ENCODE data around the gene TMEM132E. TPM values are rescaled to one million over a fixed set of nuclear protein-coding genes. Genes with fewer than 3 reads are reported as not detected.

TMEM132E gene
- total and polyA plus RNA-seq, 2 experiments from 2014 or later, result 0.11 TPM; not detected in 1

DNA sequence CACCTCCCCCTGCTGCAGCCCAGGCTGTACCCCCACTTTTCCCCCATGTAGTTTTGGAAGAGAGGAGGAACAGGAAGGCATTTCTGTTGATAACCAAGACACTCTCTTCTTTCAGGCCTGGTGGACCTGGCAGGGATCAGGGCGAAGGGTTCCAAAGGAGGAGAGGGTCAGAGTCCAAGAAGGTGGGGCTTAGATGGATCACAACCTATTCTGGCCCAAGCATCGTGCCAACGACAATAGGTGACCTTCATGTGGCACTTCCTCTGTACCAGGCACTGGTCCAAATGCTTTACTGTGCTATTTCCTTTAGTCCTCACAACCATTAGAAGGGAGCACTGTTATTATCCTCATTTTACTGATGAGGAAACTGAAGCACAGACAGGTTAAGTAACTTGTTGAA is 84.3 kb downstream of the TMEM132E start:
- Histone ChIP-seq H3K27me3 (replicated peaks; ENCODE audit: insufficient read depth) (no peaks in the 10 kb centered on the region; the same call in 1 of the 2 replicates), H3K4me3 (no peak overlapping the region), H4K20me1 (ENCODE audit: insufficient read depth) (no peaks in the 10 kb centered on the region), H3K4me1 (ENCODE audit: insufficient read depth) (no peaks in the 10 kb centered on the region), H3F3A (ENCODE audit: insufficient read depth) (no peaks in the 10 kb centered on the region), H3K9me2 (ENCODE audit: insufficient read depth) (no peaks in the 10 kb centered on the region), H3K27ac (no peak overlapping the region), H3K79me2 (ENCODE audit: insufficient read depth) (no peaks in the 10 kb centered on the region), H3K4me2 (ENCODE audit: unreplicated experiment) (no peak overlapping the region), H2AFZ (no peak overlapping the region), H3K9ac (no peak overlapping the region), H3K9me3 (ENCODE audit: low read depth) (no peaks in the 10 kb centered on the region), H3K36me3 (ENCODE audit: low read depth) (no peaks in the 10 kb centered on the region)
- in situ Hi-C loops (cut with MboI), result no loop called here
- DNase-seq, result no peak
- TF ChIP-seq EZH2 (IDR thresholded peaks at IDR 0.05; ENCODE audit: insufficient read depth, poor library complexity, severe bottlenecking) (no peak), EZH2phosphoT487 (IDR thresholded peaks at IDR 0.05; ENCODE audit: insufficient read depth, low read depth) (no peak)
- WGBS, 2 experiments (ENCODE audit: low coverage in 1 of 2, low lambda C conversion rate in 2 of 2, missing lambda C conversion rate in 2 of 2), result 49 to 55% methylated on average over 3 of the region's 3 CpGs

DNA sequence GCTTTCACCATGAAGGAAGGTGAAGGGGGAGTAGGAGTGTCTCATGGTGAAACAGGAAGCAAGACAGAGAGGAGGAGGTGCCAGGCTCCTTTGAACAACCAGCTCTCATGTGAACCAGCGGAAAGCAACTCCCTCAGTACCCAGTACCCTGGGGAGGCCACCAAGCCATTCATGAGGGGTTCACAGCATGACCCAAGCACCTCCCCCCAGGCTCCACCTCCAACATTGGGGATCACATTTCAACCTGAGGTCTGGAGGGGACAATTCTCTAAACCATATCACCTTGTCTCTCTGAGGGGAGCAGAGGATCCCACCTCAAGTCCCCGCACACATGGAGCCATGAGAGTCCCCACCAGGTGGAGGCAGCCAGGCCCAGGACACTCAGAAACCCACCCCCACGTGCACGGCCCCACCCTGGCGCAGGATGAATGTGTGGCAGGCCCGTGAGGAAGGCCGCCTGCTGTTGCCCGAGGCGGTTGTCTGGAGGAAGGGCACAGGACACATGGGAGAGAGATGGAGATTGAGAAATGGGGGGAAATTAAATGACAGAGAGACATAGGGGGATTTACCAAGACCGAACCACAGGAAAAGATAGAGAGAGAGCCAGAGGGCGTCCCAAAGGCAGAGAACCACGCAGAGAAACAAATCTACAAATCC is 85.9 kb downstream of the TMEM132E start:
- DNase-seq, result no peak
- in situ Hi-C loops (cut with MboI), result no loop called here
- H3K27ac ChIP-seq, result no peak overlapping the region
- no peaks in the 10 kb centered on the region for H3K9me3 ChIP-seq (ENCODE audit: low read depth)
- no peaks in the 10 kb centered on the region for H3F3A ChIP-seq (ENCODE audit: insufficient read depth)
- no peaks in the 10 kb centered on the region for H3K4me1 ChIP-seq (ENCODE audit: insufficient read depth)
- no peaks in the 10 kb centered on the region for H3K9me2 ChIP-seq (ENCODE audit: insufficient read depth)
- H4K20me1 ChIP-seq (ENCODE audit: insufficient read depth), result no peaks in the 10 kb centered on the region
- H3K27me3 ChIP-seq (replicated peaks; ENCODE audit: insufficient read depth), result no peaks in the 10 kb centered on the region; the same call in 1 of the 2 replicates
- H3K9ac ChIP-seq, result no peak overlapping the region
- no peak overlapping the region for H3K4me2 ChIP-seq (ENCODE audit: unreplicated experiment)
- no peak for TF ChIP-seq EZH2 (IDR thresholded peaks at IDR 0.05; ENCODE audit: insufficient read depth, poor library complexity, severe bottlenecking)
- no peak for TF ChIP-seq EZH2phosphoT487 (IDR thresholded peaks at IDR 0.05; ENCODE audit: insufficient read depth, low read depth)
- WGBS, 2 experiments (ENCODE audit: low coverage in 1 of 2, low lambda C conversion rate in 2 of 2, missing lambda C conversion rate in 2 of 2), result 29 to 30% methylated on average over 12 of the region's 12 CpGs
- H3K4me3 ChIP-seq, result no peak overlapping the region
- no peaks in the 10 kb centered on the region for H3K36me3 ChIP-seq (ENCODE audit: low read depth)
- no peak overlapping the region for H2AFZ ChIP-seq
- H3K79me2 ChIP-seq (ENCODE audit: insufficient read depth), result no peaks in the 10 kb centered on the region

DNA sequence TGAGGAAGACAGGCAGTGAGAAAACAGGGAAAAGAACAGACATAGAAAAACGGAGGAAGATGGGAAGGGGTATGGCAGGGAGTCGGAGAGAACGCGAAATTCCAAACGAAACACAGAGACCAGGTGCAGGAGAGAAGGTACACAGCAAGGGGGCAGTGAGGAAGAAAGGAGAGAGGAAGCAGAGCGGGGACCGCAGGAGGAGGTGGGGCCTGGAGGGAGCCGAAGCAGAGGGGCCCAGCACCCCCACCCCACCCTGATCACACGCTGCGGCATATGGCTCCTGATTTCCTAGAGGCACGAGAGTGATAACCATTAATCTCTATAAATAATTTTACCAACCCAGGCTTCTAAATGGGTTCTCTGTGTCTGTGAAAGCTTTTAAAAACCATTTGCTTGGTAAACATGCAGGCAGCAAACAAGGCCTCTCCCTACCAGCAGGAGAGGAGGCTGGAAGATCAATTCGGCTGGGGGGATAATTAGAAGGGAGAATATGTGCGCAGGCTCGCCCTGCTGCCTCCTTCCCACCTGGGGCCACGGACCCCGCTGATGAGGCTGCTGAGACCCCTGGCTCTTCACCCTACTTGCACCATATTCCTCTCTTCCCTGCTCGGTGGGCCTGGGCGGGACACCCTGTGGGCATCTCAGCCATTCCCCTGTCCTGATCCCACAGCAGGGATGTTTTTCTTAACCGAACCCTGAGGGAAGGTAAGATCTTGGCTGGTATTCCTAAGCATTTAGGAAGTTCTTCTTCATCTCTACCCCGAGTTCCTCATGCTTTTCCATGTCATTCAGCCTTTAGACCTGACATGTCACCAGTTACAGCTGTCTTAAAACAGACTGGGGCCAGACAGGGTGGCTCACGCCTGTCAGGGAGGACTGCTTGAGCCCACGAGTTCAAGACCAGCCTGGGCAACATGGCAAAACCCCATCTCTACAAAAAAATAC is 86.7 kb downstream of the TMEM132E start:
- TF ChIP-seq EZH2 (IDR thresholded peaks at IDR 0.05; ENCODE audit: insufficient read depth, poor library complexity, severe bottlenecking), result no peak
- no peak for TF ChIP-seq EZH2phosphoT487 (IDR thresholded peaks at IDR 0.05; ENCODE audit: insufficient read depth, low read depth)
- in situ Hi-C loops (cut with MboI), result no loop called here
- no peak for DNase-seq
- H3F3A ChIP-seq (ENCODE audit: insufficient read depth), result no peaks in the 10 kb centered on the region
- WGBS, 2 experiments (ENCODE audit: low coverage in 1 of 2, low lambda C conversion rate in 2 of 2, missing lambda C conversion rate in 2 of 2), result 12 to 14% methylated on average over 19 to 22 of the region's 22 CpGs
- no peak overlapping the region for H3K9ac ChIP-seq
- no peaks in the 10 kb centered on the region for H3K9me2 ChIP-seq (ENCODE audit: insufficient read depth)
- H3K79me2 ChIP-seq (ENCODE audit: insufficient read depth), result no peaks in the 10 kb centered on the region
- no peaks in the 10 kb centered on the region for H3K4me1 ChIP-seq (ENCODE audit: insufficient read depth)
- no peak overlapping the region for H3K4me3 ChIP-seq
- no peak overlapping the region for H3K27ac ChIP-seq
- H3K27me3 ChIP-seq (replicated peaks; ENCODE audit: insufficient read depth), result no peaks in the 10 kb centered on the region; the same call in 1 of the 2 replicates
- no peaks in the 10 kb centered on the region for H3K36me3 ChIP-seq (ENCODE audit: low read depth)
- H4K20me1 ChIP-seq (ENCODE audit: insufficient read depth), result no peaks in the 10 kb centered on the region
- H2AFZ ChIP-seq, result no peak overlapping the region
- no peak overlapping the region for H3K4me2 ChIP-seq (ENCODE audit: unreplicated experiment)
- no peaks in the 10 kb centered on the region for H3K9me3 ChIP-seq (ENCODE audit: low read depth)

DNA sequence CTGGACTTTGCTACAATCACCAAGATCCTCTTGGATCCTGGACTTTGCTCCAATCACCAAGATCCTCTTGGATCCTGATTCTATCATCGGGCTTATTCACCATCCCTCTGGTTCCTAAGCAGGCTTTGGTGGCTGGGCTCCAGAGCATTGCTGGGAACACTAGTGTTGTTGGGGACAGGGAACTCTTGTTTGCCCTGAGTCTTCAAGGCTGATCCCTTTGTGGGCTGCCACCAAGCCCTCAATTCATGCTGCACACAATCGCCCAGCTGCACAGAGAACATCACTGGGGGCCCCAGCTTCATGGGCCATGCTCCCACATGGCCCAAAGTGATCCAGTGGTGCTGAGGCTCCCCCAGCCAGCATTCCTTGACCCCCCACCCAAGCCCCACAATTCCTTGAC is 88.3 kb downstream of the TMEM132E start:
- Histone ChIP-seq H3K36me3 (ENCODE audit: low read depth) (no peaks in the 10 kb centered on the region), H3K27me3 (replicated peaks; ENCODE audit: insufficient read depth) (no peaks in the 10 kb centered on the region; the same call in 1 of the 2 replicates), H3K9me3 (ENCODE audit: low read depth) (no peaks in the 10 kb centered on the region), H4K20me1 (ENCODE audit: insufficient read depth) (no peaks in the 10 kb centered on the region), H3K9ac (no peak overlapping the region), H3F3A (ENCODE audit: insufficient read depth) (no peaks in the 10 kb centered on the region), H3K4me1 (ENCODE audit: insufficient read depth) (no peaks in the 10 kb centered on the region), H3K27ac (no peak overlapping the region), H3K79me2 (ENCODE audit: insufficient read depth) (no peaks in the 10 kb centered on the region), H2AFZ (no peak overlapping the region), H3K9me2 (ENCODE audit: insufficient read depth) (no peaks in the 10 kb centered on the region), H3K4me2 (ENCODE audit: unreplicated experiment) (no peak overlapping the region), H3K4me3 (no peak overlapping the region)
- 19 to 26% methylated on average over 2 of the region's 2 CpGs for WGBS, 2 experiments (ENCODE audit: low coverage in 1 of 2, low lambda C conversion rate in 2 of 2, missing lambda C conversion rate in 2 of 2)
- no peak for TF ChIP-seq EZH2 (IDR thresholded peaks at IDR 0.05; ENCODE audit: insufficient read depth, poor library complexity, severe bottlenecking)
- TF ChIP-seq EZH2phosphoT487 (IDR thresholded peaks at IDR 0.05; ENCODE audit: insufficient read depth, low read depth), result no peak
- in situ Hi-C loops (cut with MboI), result no loop called here
- no peak for DNase-seq
